Measurements from ENCODE around the gene CD34. TPM values are rescaled to one million over a fixed set of nuclear protein-coding genes. Genes with fewer than 3 reads are reported as not detected.

Gene CD34
- total RNA-seq, 1 experiment from 2014 or later, result 0.35 TPM

DNA sequence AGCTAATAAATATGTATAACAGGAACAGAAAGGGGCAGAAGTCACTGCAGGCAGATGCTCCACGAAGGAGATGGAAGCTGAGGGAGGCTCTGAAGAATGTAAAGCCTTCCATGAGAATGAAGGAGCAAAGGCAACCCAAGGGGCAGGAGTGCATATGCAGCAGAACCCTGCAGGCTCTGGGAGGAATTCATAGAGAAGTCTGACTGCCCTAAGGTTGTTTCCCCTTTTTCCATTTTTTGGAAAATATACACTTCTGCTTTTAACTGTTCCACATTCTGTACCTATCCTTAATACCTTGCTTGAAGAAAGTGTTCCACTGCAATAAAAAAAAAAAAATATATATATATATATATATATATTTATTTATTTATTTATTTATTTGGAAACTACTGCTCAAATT, 69.6 kb downstream of the CD34 start:
- Histone ChIP-seq H2AFZ (ENCODE audit: low read length) (no peak overlapping the region), H3K79me2 (ENCODE audit: insufficient read depth, low read length) (no peaks in the 10 kb centered on the region), H4K5ac (ENCODE audit: insufficient read length, low read depth, low read length) (no peak overlapping the region), H3K9me3 (ENCODE audit: control insufficient read depth, low read depth, low read length) (no peaks in the 10 kb centered on the region), H3K56ac (ENCODE audit: insufficient read length, low read depth, low read length) (no peak overlapping the region), H2BK20ac (ENCODE audit: low read depth, low read length, poor library complexity, severe bottlenecking) (no peak overlapping the region), H2BK120ac (ENCODE audit: low read depth, low read length, poor library complexity, severe bottlenecking) (no peak overlapping the region), H4K91ac (ENCODE audit: insufficient read length, low read depth, low read length) (no peak overlapping the region), H4K8ac (replicated peaks; ENCODE audit: insufficient read length, low read depth, low read length) (no peak overlapping the region), H3K4me1 (ENCODE audit: insufficient read depth, low read length) (no peaks in the 10 kb centered on the region), H2BK5ac (ENCODE audit: insufficient read length, low read length) (no peak overlapping the region), H3T11ph (ENCODE audit: low read length) (no peak overlapping the region), H2BK12ac (ENCODE audit: insufficient read length, low read depth, low read length) (no peak overlapping the region), H3K9ac (ENCODE audit: extremely low read depth, insufficient read length, low read length) (no peak overlapping the region), H3K79me1 (ENCODE audit: insufficient read depth, low read depth, low read length, poor library complexity, severe bottlenecking) (no peaks in the 10 kb centered on the region), H3K14ac (ENCODE audit: insufficient read depth, low read length) (no peak overlapping the region), H3K18ac (ENCODE audit: insufficient read length, low read depth, low read length) (no peak overlapping the region), H3K23me2 (ENCODE audit: insufficient read length, low read depth, low read length, poor library complexity, severe bottlenecking) (peaks cover 2% of the 10 kb centered on the region), H4K20me1 (ENCODE audit: control insufficient read depth, insufficient read depth, insufficient read length) (no peaks in the 10 kb centered on the region), H3K4me2 (ENCODE audit: insufficient read depth, insufficient read length, low read length) (no peak overlapping the region), H2BK15ac (ENCODE audit: low read depth, low read length) (no peak overlapping the region), H3K27me3 (ENCODE audit: insufficient read depth, low read length) (no peaks in the 10 kb centered on the region), H3K23ac (ENCODE audit: insufficient read length, low read depth, low read length) (no peak overlapping the region), H2AK5ac (ENCODE audit: insufficient read length, low read length) (no peak overlapping the region), H3K4ac (ENCODE audit: low read depth, low read length) (no peak overlapping the region), H3K27ac (ENCODE audit: insufficient read length, low read depth, low read length) (no peak overlapping the region)
- peak overlapping the region in 1 of 3 experiments; percentile 52; a peak in 1 of 7 replicates for H3K27ac Mint-ChIP-seq
- peaks cover 5 to 8% of the 10 kb centered on the region in 2 experiments; a peak in 3 of 4 replicates for H3K4me1 Mint-ChIP-seq
- H3K36me3 Mint-ChIP-seq (ENCODE audit: insufficient read depth in 1 of 3, low read depth in 3 of 3), result no peaks in the 10 kb centered on the region
- no CpG with 5 or more reads among the region's 1 CpG for WGBS (ENCODE audit: extremely low coverage, insufficient read length, low lambda C conversion rate)
- no peak for DNase-seq
- H3K9me3 Mint-ChIP-seq, result no peaks in the 10 kb centered on the region
- H3K27me3 Mint-ChIP-seq (ENCODE audit: low read depth), result no peaks in the 10 kb centered on the region
- H3K4me3 Mint-ChIP-seq, result no peak overlapping the region
- TF ChIP-seq, protein P1, sequence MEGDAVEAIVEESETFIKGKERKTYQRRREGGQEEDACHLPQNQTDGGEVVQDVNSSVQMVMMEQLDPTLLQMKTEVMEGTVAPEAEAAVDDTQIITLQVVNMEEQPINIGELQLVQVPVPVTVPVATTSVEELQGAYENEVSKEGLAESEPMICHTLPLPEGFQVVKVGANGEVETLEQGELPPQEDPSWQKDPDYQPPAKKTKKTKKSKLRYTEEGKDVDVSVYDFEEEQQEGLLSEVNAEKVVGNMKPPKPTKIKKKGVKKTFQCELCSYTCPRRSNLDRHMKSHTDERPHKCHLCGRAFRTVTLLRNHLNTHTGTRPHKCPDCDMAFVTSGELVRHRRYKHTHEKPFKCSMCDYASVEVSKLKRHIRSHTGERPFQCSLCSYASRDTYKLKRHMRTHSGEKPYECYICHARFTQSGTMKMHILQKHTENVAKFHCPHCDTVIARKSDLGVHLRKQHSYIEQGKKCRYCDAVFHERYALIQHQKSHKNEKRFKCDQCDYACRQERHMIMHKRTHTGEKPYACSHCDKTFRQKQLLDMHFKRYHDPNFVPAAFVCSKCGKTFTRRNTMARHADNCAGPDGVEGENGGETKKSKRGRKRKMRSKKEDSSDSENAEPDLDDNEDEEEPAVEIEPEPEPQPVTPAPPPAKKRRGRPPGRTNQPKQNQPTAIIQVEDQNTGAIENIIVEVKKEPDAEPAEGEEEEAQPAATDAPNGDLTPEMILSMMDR (conservative IDR thresholded peaks at IDR 0.05), result no peak

Measured in H9 (cell line).